ENCODE results near the gene ATM.

The ATM gene

GRCh38 chr11:108307751-108308150 lies 84.9 kb downstream of the ATM start:
- DNase-seq (ENCODE audit: low read depth), result no peak
- no peak overlapping the region for H3K4me3 ChIP-seq (ENCODE audit: low read length)
- no peak for TF ChIP-seq CTCF (conservative IDR thresholded peaks at IDR 0.05; ENCODE audit: low read depth, low read length)

GRCh38 chr11:108313444-108313843 lies 90.6 kb downstream of the ATM start:
- TF ChIP-seq CTCF (conservative IDR thresholded peaks at IDR 0.05; ENCODE audit: low read depth, low read length), result no peak
- no peak overlapping the region for H3K4me3 ChIP-seq (ENCODE audit: low read length)
- DNase-seq (ENCODE audit: low read depth), result no peak

- DNase-seq (ENCODE audit: low read depth), result no peak
- H3K4me3 ChIP-seq (ENCODE audit: low read length), result no peak overlapping the region
- no peak for TF ChIP-seq CTCF (conservative IDR thresholded peaks at IDR 0.05; ENCODE audit: low read depth, low read length)
Measured at GRCh38 chr11:108316061-108316460, 93.2 kb downstream of the ATM start.

GRCh38 chr11:108319541-108320145 lies 96.8 kb downstream of the ATM start:
- no peak for DNase-seq (ENCODE audit: low read depth)
- TF ChIP-seq CTCF (conservative IDR thresholded peaks at IDR 0.05; ENCODE audit: low read depth, low read length), result no peak
- H3K4me3 ChIP-seq (ENCODE audit: low read length), result no peak overlapping the region

GRCh38 chr11:108322666-108323065 lies 99.8 kb downstream of the ATM start:
- no peak for TF ChIP-seq CTCF (conservative IDR thresholded peaks at IDR 0.05; ENCODE audit: low read depth, low read length)
- no peak overlapping the region for H3K4me3 ChIP-seq (ENCODE audit: low read length)
- no peak for DNase-seq (ENCODE audit: low read depth)

GRCh38 chr11:108324587-108324986 lies 101.7 kb downstream of the ATM start:
- no peak overlapping the region for H3K4me3 ChIP-seq (ENCODE audit: low read length)
- no peak for DNase-seq (ENCODE audit: low read depth)
- TF ChIP-seq CTCF (conservative IDR thresholded peaks at IDR 0.05; ENCODE audit: low read depth, low read length), result no peak

- no peak overlapping the region for H3K4me3 ChIP-seq (ENCODE audit: low read length)
- TF ChIP-seq CTCF (conservative IDR thresholded peaks at IDR 0.05; ENCODE audit: low read depth, low read length), result no peak
- DNase-seq (ENCODE audit: low read depth), result no peak
Measured at GRCh38 chr11:108333403-108333899, 110.6 kb downstream of the ATM start.
